Chondrocyte (in vitro differentiated cells): ENCODE data around the gene PRKAG2. TPM values are rescaled to one million over a fixed set of nuclear protein-coding genes. Genes with fewer than 3 reads are reported as not detected.
"Not testable (repeated sequence)": the region's sequence is repeated elsewhere in the genome, so short reads cannot be mapped to it uniquely, and the experiment has no call there.

ENCODE experiments used
- DNase-seq: peaks from one replicate; pipeline ENCODE4 v3.0.0; 2021; ENCODE audit warnings: mixed read lengths, low spot score
- H3K27ac Mint-ChIP-seq: one replicate; pipeline ENCODE4 v1.8.0; 2021; ENCODE audit warnings: mild to moderate bottlenecking, moderate library complexity, mixed read lengths; ENCODE audit not compliant: unreplicated experiment
- H3K27me3 Mint-ChIP-seq: 2 replicates; pipeline ENCODE4 v1.8.0; 2021; ENCODE audit warnings: low read depth, mixed read lengths
- H3K36me3 Mint-ChIP-seq: 2 replicates; pipeline ENCODE4 v1.8.0; 2021; ENCODE audit warnings: low read depth, mixed read lengths
- H3K4me1 Mint-ChIP-seq: 2 replicates; pipeline ENCODE4 v1.8.0; 2021; ENCODE audit warnings: low read depth, mild to moderate bottlenecking, mixed read lengths
- H3K4me3 Mint-ChIP-seq: one replicate; pipeline ENCODE4 v1.8.0; 2021; ENCODE audit warnings: mild to moderate bottlenecking, moderate library complexity, mixed read lengths; ENCODE audit not compliant: unreplicated experiment
- H3K9me3 Mint-ChIP-seq: 2 replicates; pipeline ENCODE4 v1.8.0; 2021; ENCODE audit warnings: low read depth, mixed read lengths
- total RNA-seq: library from RNA; stranded (reverse); gene quantifications from 3 replicates; pipeline ENCODE4 v1.2.1, GENCODE V29; 2021
- TF ChIP-seq, protein P1 (sequence below): fragments of 200-600 bp; sonication (generic); IDR thresholded peaks from 2 replicates; pipeline ENCODE4 v1.5.0; 2021; ENCODE audit warnings: antibody characterized with exemption, mild to moderate bottlenecking, moderate library complexity

The PRKAG2 gene
- total RNA-seq, 1 donor from 2014 or later: 35.4 TPM

DNA sequence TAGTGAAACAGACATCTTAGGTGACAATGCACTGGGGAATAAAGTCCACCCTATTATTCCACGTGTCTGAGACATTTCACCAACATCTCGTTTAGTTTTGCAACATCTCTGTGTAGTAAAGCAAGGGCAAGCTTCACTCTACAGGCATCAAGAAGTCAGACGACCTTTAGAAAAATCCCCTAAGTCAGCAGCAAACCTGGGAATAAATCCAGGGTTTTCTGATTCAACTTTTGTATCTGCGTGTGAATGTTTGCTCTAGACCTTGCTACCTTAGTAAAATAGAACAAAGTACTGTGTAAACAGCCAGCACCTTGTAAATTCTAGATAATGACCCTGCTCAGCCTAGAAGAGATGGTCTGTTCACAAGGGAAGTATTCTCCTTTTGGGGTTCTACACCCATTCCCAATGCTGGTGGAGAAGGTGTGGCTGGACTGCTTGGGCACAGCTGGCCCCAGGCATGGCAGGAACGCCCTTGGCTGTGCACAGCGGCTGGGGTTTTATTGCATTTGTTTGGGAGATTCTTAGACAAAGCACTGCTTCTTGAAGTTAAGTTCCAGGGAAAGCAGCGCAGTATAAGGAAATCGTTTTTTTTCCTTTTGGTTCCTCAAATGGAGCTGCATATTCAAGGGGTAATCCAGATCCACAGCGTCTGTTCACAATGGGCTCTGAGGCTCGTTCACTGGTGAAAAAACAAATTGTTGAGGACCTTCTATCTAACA, 41.0 kb upstream of the PRKAG2 start:
- Mint-ChIP-seq H3K9me3 (peaks cover 23% of the 10 kb centered on the region), H3K27me3 (peaks cover 39% of the 10 kb centered on the region), H3K27ac (no peak overlapping the region), H3K4me3 (no peak overlapping the region), H3K36me3 (peaks cover 9% of the 10 kb centered on the region), H3K4me1 (no peaks in the 10 kb centered on the region)
- TF ChIP-seq, protein P1, sequence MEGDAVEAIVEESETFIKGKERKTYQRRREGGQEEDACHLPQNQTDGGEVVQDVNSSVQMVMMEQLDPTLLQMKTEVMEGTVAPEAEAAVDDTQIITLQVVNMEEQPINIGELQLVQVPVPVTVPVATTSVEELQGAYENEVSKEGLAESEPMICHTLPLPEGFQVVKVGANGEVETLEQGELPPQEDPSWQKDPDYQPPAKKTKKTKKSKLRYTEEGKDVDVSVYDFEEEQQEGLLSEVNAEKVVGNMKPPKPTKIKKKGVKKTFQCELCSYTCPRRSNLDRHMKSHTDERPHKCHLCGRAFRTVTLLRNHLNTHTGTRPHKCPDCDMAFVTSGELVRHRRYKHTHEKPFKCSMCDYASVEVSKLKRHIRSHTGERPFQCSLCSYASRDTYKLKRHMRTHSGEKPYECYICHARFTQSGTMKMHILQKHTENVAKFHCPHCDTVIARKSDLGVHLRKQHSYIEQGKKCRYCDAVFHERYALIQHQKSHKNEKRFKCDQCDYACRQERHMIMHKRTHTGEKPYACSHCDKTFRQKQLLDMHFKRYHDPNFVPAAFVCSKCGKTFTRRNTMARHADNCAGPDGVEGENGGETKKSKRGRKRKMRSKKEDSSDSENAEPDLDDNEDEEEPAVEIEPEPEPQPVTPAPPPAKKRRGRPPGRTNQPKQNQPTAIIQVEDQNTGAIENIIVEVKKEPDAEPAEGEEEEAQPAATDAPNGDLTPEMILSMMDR: no peak
- no peak for DNase-seq

GRCh38 chr7:151914051-151914450, 37.1 kb upstream of the PRKAG2 start:
- Mint-ChIP-seq H3K4me3 (no peak overlapping the region), H3K27ac (no peak overlapping the region), H3K27me3 (peaks cover 34% of the 10 kb centered on the region), H3K9me3 (peaks cover 23% of the 10 kb centered on the region), H3K36me3 (peaks cover 9% of the 10 kb centered on the region), H3K4me1 (no peaks in the 10 kb centered on the region)
- TF ChIP-seq, protein P1: no peak
- no peak for DNase-seq

DNA sequence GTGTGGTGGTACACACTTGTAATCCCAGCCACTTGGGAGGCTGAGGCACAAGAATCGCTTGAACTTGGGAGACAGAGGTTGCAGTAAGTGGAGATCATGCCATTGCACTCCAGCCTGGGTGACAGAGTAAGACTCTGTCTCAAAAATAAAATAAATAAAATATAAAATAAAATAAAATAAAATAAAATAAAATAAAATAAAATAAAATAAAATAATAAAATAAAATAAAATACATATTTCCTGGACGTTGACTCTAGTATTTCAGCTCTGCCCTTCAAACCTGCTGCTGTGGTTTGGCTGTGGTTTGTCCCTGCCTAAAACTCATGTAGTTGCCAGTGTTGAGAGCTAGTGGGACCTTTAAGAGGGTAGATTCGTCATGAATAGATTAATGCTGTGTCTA, 33.7 kb upstream of the PRKAG2 start:
- DNase-seq, H3K36me3 Mint-ChIP-seq: not testable (repeated sequence)
- peaks cover 31% of the 10 kb centered on the region for H3K27me3 Mint-ChIP-seq

DNA sequence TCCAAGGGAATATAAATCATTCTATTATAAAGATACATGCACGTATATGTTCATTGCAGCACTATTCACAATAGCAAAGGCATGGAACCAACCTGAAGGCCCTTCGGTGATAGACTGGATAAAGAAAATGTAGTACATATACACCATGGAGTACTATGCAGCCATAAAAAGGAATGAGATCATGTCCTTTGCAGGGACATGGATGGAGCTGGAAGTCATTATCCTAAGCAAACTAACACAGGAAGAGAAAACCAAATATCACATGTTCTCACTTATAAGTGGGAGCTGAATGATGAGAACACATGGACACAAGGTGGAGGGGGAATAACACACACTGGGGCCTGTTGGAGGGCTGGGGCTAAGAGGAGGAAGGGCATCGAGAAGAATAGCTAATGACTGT, 30.2 kb upstream of the PRKAG2 start:
- H3K4me3 Mint-ChIP-seq, DNase-seq, H3K9me3 Mint-ChIP-seq, H3K36me3 Mint-ChIP-seq, H3K27ac Mint-ChIP-seq, H3K4me1 Mint-ChIP-seq: not testable (repeated sequence)
- H3K27me3 Mint-ChIP-seq: peaks cover 32% of the 10 kb centered on the region

More for the DNA sequence above, 33.7 kb upstream of the PRKAG2 start:
- not testable (repeated sequence) for H3K4me1 Mint-ChIP-seq, H3K4me3 Mint-ChIP-seq, H3K27ac Mint-ChIP-seq
- peaks cover 27% of the 10 kb centered on the region for H3K9me3 Mint-ChIP-seq

GRCh38 chr7:151905766-151906165, 28.9 kb upstream of the PRKAG2 start:
- Mint-ChIP-seq H3K4me3 (no peak overlapping the region), H3K9me3 (peaks cover 8% of the 10 kb centered on the region), H3K4me1 (no peaks in the 10 kb centered on the region), H3K36me3 (no peaks in the 10 kb centered on the region), H3K27ac (no peak overlapping the region), H3K27me3 (peaks cover 37% of the 10 kb centered on the region)
- DNase-seq: no peak
- TF ChIP-seq, protein P1: no peak

GRCh38 chr7:151905353-151905752, 28.4 kb upstream of the PRKAG2 start:
- Mint-ChIP-seq H3K4me3 (no peak overlapping the region), H3K9me3 (peaks cover 8% of the 10 kb centered on the region), H3K27ac (no peak overlapping the region), H3K36me3 (no peaks in the 10 kb centered on the region), H3K27me3 (peaks cover 41% of the 10 kb centered on the region), H3K4me1 (no peaks in the 10 kb centered on the region)
- TF ChIP-seq, protein P1: no peak
- no peak for DNase-seq
